HG02870 (cell line): ENCODE measurements around the gene CCDC91.
"Not testable (repeated sequence)": the region's sequence is repeated elsewhere in the genome, so short reads cannot be mapped to it uniquely, and the experiment has no call there.

Experiments
- ATAC-seq: cut with Tn5 transposase; IDR thresholded peaks from one replicate; pipeline ENCODE4 v1.9.1; 2021; ENCODE audit warnings: mild to moderate bottlenecking, moderate library complexity; ENCODE audit not compliant: unreplicated experiment

CCDC91 gene

GRCh38 chr12:28350502-28350901 lies 160.2 kb downstream of the CCDC91 start:
- ATAC-seq: no peak

- ATAC-seq: no peak
These were observed 161.2 kb downstream of the CCDC91 start for GRCh38 chr12:28351414-28351813.

GRCh38 chr12:28355161-28355560 lies 164.9 kb downstream of the CCDC91 start:
- no peak for ATAC-seq

GRCh38 chr12:28360253-28360652 lies 170.0 kb downstream of the CCDC91 start:
- ATAC-seq: no peak

- no peak for ATAC-seq
These were observed 177.1 kb downstream of the CCDC91 start for GRCh38 chr12:28367326-28367725.

- no peak for ATAC-seq
These were observed 177.7 kb downstream of the CCDC91 start for GRCh38 chr12:28367993-28368392.

- no peak for ATAC-seq
These were observed 179.2 kb downstream of the CCDC91 start for GRCh38 chr12:28369483-28369882.

GRCh38 chr12:28374556-28374955 lies 184.3 kb downstream of the CCDC91 start:
- ATAC-seq: no peak

GRCh38 chr12:28378736-28379135 lies 188.5 kb downstream of the CCDC91 start:
- no peak for ATAC-seq

- ATAC-seq: not testable (repeated sequence)
These were observed 189.5 kb downstream of the CCDC91 start for GRCh38 chr12:28379779-28380178.

GRCh38 chr12:28383368-28383767 lies 193.1 kb downstream of the CCDC91 start:
- ATAC-seq: no peak

- ATAC-seq: no peak
These were observed 198.6 kb downstream of the CCDC91 start for GRCh38 chr12:28388879-28389278.

GRCh38 chr12:28390206-28390605 lies 199.9 kb downstream of the CCDC91 start:
- ATAC-seq: no peak

GRCh38 chr12:28390761-28391385 lies 200.6 kb downstream of the CCDC91 start:
- ATAC-seq: no peak

- no peak for ATAC-seq
These were observed 219.6 kb downstream of the CCDC91 start for GRCh38 chr12:28409892-28410291.

GRCh38 chr12:28413460-28414109 lies 223.3 kb downstream of the CCDC91 start:
- no peak for ATAC-seq

GRCh38 chr12:28415755-28416154 lies 225.5 kb downstream of the CCDC91 start:
- no peak for ATAC-seq

- ATAC-seq: no peak
These were observed 231.1 kb downstream of the CCDC91 start for GRCh38 chr12:28421374-28421773.

- ATAC-seq: no peak
These were observed 234.7 kb downstream of the CCDC91 start for GRCh38 chr12:28424965-28425364.

- no peak for ATAC-seq
These were observed 235.3 kb downstream of the CCDC91 start for GRCh38 chr12:28425526-28425925.

GRCh38 chr12:28427046-28427445 lies 236.8 kb downstream of the CCDC91 start:
- ATAC-seq: no peak

GRCh38 chr12:28440081-28440608 lies 249.9 kb downstream of the CCDC91 start:
- ATAC-seq: no peak
